GM18526 (cell line): ENCODE data around the gene UFSP2.

Experiments used
- POLR2A ChIP-seq: IDR thresholded peaks from 3 replicates; pipeline ENCODE4 v1.6.1; 2011; ENCODE audit not compliant: insufficient read length; ENCODE audit errors: extremely low read depth

Gene UFSP2

GRCh38 chr4:185380320-185380719 is 45.4 kb downstream of the UFSP2 start:
- TF ChIP-seq POLR2A: no peak

GRCh38 chr4:185379326-185380295 is 46.2 kb downstream of the UFSP2 start:
- TF ChIP-seq POLR2A: no peak

DNA sequence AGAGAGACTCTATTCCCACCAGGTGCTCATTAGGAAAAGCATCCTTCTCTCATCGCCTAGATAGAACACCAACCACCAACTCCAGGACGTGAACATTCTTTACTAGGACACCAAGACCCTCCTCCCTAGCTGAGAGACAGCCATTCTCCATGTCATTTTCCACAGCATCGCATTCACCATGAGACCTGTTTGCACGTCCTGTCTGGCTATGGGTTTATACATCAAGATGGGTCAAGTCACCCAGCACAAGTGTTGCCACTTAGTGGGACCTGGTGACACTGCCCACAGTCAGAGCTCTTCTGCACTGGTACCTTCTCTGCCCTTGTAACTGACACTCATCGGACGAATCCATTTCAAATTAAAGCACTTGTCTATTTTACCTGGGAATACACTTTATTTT is 47.5 kb downstream of the UFSP2 start:
- TF ChIP-seq POLR2A: no peak

- no peak for TF ChIP-seq POLR2A
Observed at GRCh38 chr4:185374573-185374972, 51.2 kb downstream of the UFSP2 start.

DNA sequence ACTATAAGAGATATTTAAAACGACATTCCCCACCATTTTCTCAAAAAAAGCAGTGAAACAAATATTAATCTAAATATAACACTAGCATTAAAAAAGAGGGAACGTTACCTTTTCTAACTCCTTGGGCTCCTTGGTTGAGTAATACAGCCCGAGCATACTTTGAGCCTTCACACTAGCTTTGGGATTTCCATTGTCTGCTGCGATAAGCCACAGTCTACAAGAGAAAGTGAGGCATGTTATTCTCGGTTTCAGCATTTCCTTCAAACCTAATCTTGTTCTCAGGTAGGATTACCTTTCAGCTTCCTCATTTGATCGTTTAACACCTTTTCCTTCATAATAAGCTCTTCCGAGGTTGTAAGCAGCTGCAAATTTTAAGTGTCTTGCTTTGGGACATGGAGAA is 51.7 kb downstream of the UFSP2 start:
- TF ChIP-seq POLR2A: no peak

DNA sequence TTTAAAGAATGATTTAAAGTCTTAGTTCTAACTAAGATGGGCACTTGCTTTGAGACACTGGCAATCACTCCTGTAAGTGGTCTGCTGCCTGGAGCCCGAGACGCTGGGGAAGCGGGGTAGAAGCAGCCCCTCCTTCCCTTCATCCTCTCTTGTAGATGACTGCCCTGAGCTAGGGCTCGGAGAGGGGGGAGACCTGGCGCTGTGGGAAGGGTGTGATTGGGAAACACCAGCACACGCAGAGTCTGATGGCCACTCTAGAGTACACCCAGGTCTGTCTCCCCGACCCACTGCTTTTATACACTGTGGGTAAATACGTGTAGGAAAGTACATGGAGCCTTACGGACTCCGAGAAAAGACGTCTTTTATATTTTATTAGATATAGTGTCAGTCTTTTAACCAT is 54.1 kb downstream of the UFSP2 start:
- no peak for TF ChIP-seq POLR2A

- TF ChIP-seq POLR2A: no peak
Observed at GRCh38 chr4:185370268-185370949, 55.4 kb downstream of the UFSP2 start.

DNA sequence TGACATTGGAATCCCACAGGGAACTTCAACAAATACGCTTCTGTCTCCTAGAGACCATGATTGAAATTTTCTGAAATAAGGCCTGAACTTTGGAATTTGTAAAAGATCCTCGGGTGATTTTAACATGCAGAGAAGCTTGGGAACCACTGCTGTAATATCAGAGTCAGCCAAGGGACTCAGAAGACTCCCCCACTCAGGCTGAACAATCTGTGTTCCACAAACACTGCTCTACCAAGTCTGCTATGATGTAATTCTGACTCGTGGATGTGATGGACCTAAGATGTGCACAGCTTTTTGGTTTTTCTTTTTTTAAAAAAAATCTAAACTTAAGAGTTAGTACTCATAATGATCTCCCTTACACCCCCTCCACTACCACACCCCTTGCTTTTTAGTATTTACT is 56.0 kb downstream of the UFSP2 start:
- TF ChIP-seq POLR2A: no peak

DNA sequence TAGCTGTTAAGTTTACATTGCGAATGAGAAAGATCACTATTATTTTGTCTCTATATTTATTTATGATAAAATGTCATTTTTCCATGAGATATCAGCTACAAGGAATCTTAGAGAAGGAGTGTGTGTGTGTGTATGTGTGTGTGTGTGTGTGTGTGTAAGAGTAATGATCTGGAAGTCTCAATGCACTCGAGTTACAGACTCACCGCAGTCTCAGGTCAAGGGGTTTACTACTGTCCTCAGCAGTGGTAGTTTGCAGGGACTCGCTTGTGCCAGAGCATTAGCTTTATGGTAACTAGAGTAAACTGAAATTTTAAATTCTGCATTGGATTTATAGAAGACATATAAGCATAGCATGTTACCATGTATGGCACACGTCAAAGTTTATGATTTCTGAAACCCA is 60.9 kb downstream of the UFSP2 start:
- TF ChIP-seq POLR2A: no peak

GRCh38 chr4:185363251-185363650 is 62.5 kb downstream of the UFSP2 start:
- TF ChIP-seq POLR2A: no peak

- TF ChIP-seq POLR2A: no peak
Observed at GRCh38 chr4:185361872-185362271, 63.9 kb downstream of the UFSP2 start.

- TF ChIP-seq POLR2A: no peak
Observed at GRCh38 chr4:185359767-185360446, 65.9 kb downstream of the UFSP2 start.

DNA sequence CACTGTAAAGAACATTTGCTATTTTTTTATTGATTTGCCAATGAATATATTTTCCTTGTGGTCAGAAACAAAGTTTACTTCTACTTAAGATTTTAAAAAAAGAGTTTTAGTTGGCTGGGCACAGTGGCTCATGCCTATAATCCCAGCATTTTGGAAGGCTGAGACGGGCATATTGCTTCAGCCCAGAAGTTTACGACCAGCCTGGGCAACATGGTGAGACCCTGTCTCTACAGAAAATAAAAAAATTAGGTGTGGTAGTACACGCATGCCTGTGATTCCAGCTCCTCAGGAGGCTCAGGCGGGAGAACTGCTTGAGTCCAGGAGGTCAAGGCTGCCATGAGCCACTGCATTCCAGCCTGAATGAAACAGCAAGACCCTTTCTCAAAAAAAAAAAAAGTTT is 66.8 kb downstream of the UFSP2 start:
- no peak for TF ChIP-seq POLR2A

DNA sequence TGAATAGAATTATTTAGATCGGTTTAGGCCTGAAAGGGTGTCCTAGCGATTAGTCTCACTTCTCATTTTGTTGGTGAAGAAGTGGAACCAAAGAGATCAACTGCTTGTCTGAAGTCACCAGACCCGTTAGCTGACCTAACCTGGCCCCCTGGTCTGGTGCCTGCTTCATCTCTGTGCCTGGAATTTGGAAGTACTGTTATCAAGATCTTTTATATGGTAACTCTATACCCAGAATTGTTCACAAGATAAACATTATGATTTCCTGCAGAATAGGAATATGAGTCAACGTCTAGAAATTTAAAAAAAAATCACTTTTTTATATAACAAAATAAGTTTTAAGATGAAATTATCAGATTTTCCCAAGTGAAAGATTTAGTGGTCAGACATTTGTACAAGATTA is 67.2 kb downstream of the UFSP2 start:
- TF ChIP-seq POLR2A: no peak

DNA sequence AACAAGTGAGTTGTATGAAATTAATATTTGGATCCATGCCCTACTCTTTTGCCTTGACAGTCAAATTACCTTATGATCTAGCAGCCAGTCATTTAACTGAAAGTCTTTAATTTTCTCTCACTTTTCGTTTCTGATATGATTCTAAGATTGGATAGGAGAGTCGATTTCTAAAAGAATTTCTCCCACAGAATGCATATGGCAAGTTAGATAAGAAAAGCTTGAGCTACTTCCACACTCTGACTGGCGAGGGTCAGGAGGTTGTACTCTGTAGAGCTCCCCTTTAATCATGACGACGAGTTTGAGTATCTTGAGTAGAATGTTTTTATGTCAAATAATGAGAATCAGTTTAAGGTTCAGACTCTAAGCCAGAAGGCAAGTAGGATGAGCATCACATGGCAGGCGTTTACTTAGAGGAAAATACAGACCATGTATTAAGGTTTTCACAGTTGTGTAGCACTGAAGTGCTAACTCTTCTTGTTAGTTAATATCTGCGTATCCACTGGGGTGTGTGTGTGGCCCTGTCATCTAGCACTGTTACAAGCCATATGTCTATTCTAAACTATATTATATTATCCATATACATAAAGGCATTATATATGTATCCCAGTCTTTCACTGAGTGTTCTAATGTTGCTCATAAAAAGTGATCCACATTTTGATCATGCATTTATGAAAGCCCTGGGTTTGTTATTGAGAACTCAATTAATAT is 67.9 kb downstream of the UFSP2 start:
- TF ChIP-seq POLR2A: no peak
